Suprapubic skin (tissue), 4 donors: ENCODE results near the gene KDM4E. TPM values are rescaled to one million over a fixed set of nuclear protein-coding genes. Genes with fewer than 3 reads are reported as not detected.
"Not testable (repeated sequence)": the region's sequence is repeated elsewhere in the genome, so short reads cannot be mapped to it uniquely, and the experiment has no call there.

Experiments used
- DNase-seq, 2 donors: peaks; one replicate each; pipeline ENCODE4 v3.0.0-alpha.2; 2019; ENCODE audit warnings: low spot score in 2 of 2
- H3K27ac ChIP-seq: fragments of 200-600 bp; sonication (generic); one replicate; pipeline ENCODE4 v1.5.1; 2019
- H3K27me3 ChIP-seq: fragments of 200-600 bp; sonication (generic); one replicate; pipeline ENCODE4 v1.5.1; 2019
- H3K36me3 ChIP-seq: fragments of 200-600 bp; sonication (generic); one replicate; pipeline ENCODE4 v1.5.1; 2019
- H3K4me1 ChIP-seq: fragments of 200-600 bp; sonication (generic); one replicate; pipeline ENCODE4 v1.5.1; 2019
- H3K4me3 ChIP-seq: fragments of 200-600 bp; sonication (generic); one replicate; pipeline ENCODE4 v1.5.1; 2019; ENCODE audit warnings: mild to moderate bottlenecking
- H3K9me3 ChIP-seq: fragments of 200-600 bp; sonication (generic); one replicate; pipeline ENCODE4 v1.5.1; 2019
- CTCF ChIP-seq, 2 donors: fragments of 200-600 bp in 1 of 2; fragments of 450-650 bp in 1 of 2; sonication (generic) in 1 of 2; IDR thresholded peaks; one replicate each; pipeline ENCODE4 v1.5.1; 2016 to 2019; ENCODE audit warnings: antibody characterized with exemption in 2 of 2, mild to moderate bottlenecking in 1 of 2, moderate library complexity in 1 of 2
- EP300 ChIP-seq: sonication (generic); formaldehyde crosslinking; IDR thresholded peaks from one replicate; pipeline ENCODE4 v1.6.1; 2017; ENCODE audit warnings: antibody characterized with exemption
- POLR2A ChIP-seq, 2 donors: fragments of 450-650 bp; IDR thresholded peaks; one replicate each; pipeline ENCODE4 v1.6.1; 2017; ENCODE audit warnings: antibody characterized with exemption in 2 of 2, mild to moderate bottlenecking in 2 of 2, moderate library complexity in 2 of 2
- POLR2AphosphoS5 ChIP-seq, 3 donors: sonication (generic); formaldehyde crosslinking; IDR thresholded peaks; one replicate each; pipeline ENCODE4 v1.6.1; 2017; ENCODE audit warnings: antibody characterized with exemption in 3 of 3
- WGBS: methylation state at CpG from one replicate; pipeline ENCODE4 v1.1.5; 2018; 5-methylcytosine and 5-hydroxymethylcytosine counted together
- total RNA-seq, 4 donors: library from RNA; depleted of rRNA; stranded (reverse); fragments of >200 nt; gene quantifications; one replicate each; pipeline ENCODE4 v1.1.0, GENCODE V29; 2016

KDM4E gene
- total RNA-seq, 4 donors from 2014 or later = not detected

GRCh38 chr11:95016139-95016538, 8.9 kb upstream of the KDM4E start:
- peaks cover 8% of the 10 kb centered on the region for H3K27me3 ChIP-seq
- WGBS = 62% methylated on average over 2 of the region's 2 CpGs
- H3K36me3 ChIP-seq = no peaks in the 10 kb centered on the region
- no peak overlapping the region for H3K4me3 ChIP-seq
- H3K27ac ChIP-seq = no peak overlapping the region
- no peaks in the 10 kb centered on the region for H3K4me1 ChIP-seq
- DNase-seq = no peak
- no peaks in the 10 kb centered on the region for H3K9me3 ChIP-seq
- TF ChIP-seq CTCF (IDR thresholded peaks at IDR 0.05) = no peak
- TF ChIP-seq EP300 = no peak
- TF ChIP-seq POLR2AphosphoS5 (IDR thresholded peaks at IDR 0.05) = no peak
- no peak for TF ChIP-seq POLR2A (IDR thresholded peaks at IDR 0.05)

GRCh38 chr11:95021468-95021867, 3.6 kb upstream of the KDM4E start:
- not testable (repeated sequence) for H3K4me3 ChIP-seq, H3K27ac ChIP-seq, H3K36me3 ChIP-seq, H3K4me1 ChIP-seq, H3K27me3 ChIP-seq, DNase-seq, H3K9me3 ChIP-seq
- WGBS = 87% methylated on average over 5 of the region's 5 CpGs

GRCh38 chr11:95025594-95025993, 536 bp downstream of the KDM4E start:
- 86% methylated on average over 6 of the region's 9 CpGs for WGBS
- not testable (repeated sequence) for DNase-seq

GRCh38 chr11:95028357-95028756, 3.3 kb downstream of the KDM4E start:
- no peak for TF ChIP-seq EP300
- TF ChIP-seq POLR2A (IDR thresholded peaks at IDR 0.05) = no peak
- TF ChIP-seq CTCF (IDR thresholded peaks at IDR 0.05) = no peak
- no peak for TF ChIP-seq POLR2AphosphoS5 (IDR thresholded peaks at IDR 0.05)
- Histone ChIP-seq H3K4me1 (no peaks in the 10 kb centered on the region), H3K9me3 (no peaks in the 10 kb centered on the region), H3K27me3 (no peaks in the 10 kb centered on the region), H3K4me3 (no peak overlapping the region), H3K27ac (no peak overlapping the region), H3K36me3 (no peaks in the 10 kb centered on the region)
- WGBS = 68% methylated on average over 3 of the region's 3 CpGs
- no peak for DNase-seq

More at GRCh38 chr11:95025594-95025993, 536 bp downstream of the KDM4E start:
- H3K4me3 ChIP-seq, H3K36me3 ChIP-seq, H3K4me1 ChIP-seq, H3K27me3 ChIP-seq, H3K9me3 ChIP-seq, H3K27ac ChIP-seq: not testable (repeated sequence)

- H3K27me3 ChIP-seq = peaks cover 9% of the 10 kb centered on the region
- H3K36me3 ChIP-seq = no peaks in the 10 kb centered on the region
- H3K4me3 ChIP-seq = no peak overlapping the region
- H3K9me3 ChIP-seq = no peaks in the 10 kb centered on the region
- no peak for DNase-seq
- WGBS = 57% methylated on average over 1 of the region's 1 CpG
- no peak for TF ChIP-seq EP300
- TF ChIP-seq POLR2A (IDR thresholded peaks at IDR 0.05) = no peak
- no peak for TF ChIP-seq CTCF (IDR thresholded peaks at IDR 0.05)
- TF ChIP-seq POLR2AphosphoS5 (IDR thresholded peaks at IDR 0.05) = no peak
- no peaks in the 10 kb centered on the region for H3K4me1 ChIP-seq
- no peak overlapping the region for H3K27ac ChIP-seq
Measured at GRCh38 chr11:95033051-95033450, 8.0 kb downstream of the KDM4E start.

GRCh38 chr11:95035316-95035715, 10.3 kb downstream of the KDM4E start:
- 64% methylated on average over 2 of the region's 2 CpGs for WGBS
- DNase-seq = no peak
- no peak for TF ChIP-seq CTCF (IDR thresholded peaks at IDR 0.05)
- TF ChIP-seq POLR2A (IDR thresholded peaks at IDR 0.05) = no peak
- no peak for TF ChIP-seq POLR2AphosphoS5 (IDR thresholded peaks at IDR 0.05)
- TF ChIP-seq EP300 = no peak

GRCh38 chr11:95037356-95038035, 12.4 kb downstream of the KDM4E start:
- DNase-seq, H3K4me1 ChIP-seq, H3K27ac ChIP-seq, H3K36me3 ChIP-seq, H3K9me3 ChIP-seq: not testable (repeated sequence)
- H3K4me3 ChIP-seq = peak overlapping the region; percentile 41
- 21% methylated on average over 34 of the region's 71 CpGs for WGBS
- H3K27me3 ChIP-seq = peaks cover 15% of the 10 kb centered on the region

More at GRCh38 chr11:95035316-95035715, 10.3 kb downstream of the KDM4E start:
- Histone ChIP-seq H3K4me3 (no peak overlapping the region), H3K4me1 (no peaks in the 10 kb centered on the region), H3K36me3 (no peaks in the 10 kb centered on the region), H3K27ac (no peak overlapping the region), H3K9me3 (no peaks in the 10 kb centered on the region), H3K27me3 (peaks cover 9% of the 10 kb centered on the region)
